GM12878 (cell line): ENCODE results near the gene SYNGR1. TPM values are rescaled to one million over a fixed set of nuclear protein-coding genes. Genes with fewer than 3 reads are reported as not detected.

Experiments used
- ATAC-seq: fragments of 200-7000 bp; cut with Tn5 transposase; 3 replicates; pipeline ENCODE4 v1.9.1; 2020; ENCODE audit warnings: mild to moderate bottlenecking, moderate library complexity
- BruUV-seq: library from RNA; stranded (reverse); fragments of 400-500 nt; replicated peaks from 2 replicates; lab custom pipeline; 2021; lab: Mats Ljungman, UMichigan
- CTCF ChIA-PET: fragments of 300-600 bp; sonication (Branson Sonifier 250); formaldehyde crosslinking; extraction: SDS; loops from one replicate; lab custom pipeline; 2021; ENCODE audit warnings: inconsistent platforms; lab: Yijun Ruan, JAX
- POLR2A ChIA-PET: fragments of 350-600 bp; formaldehyde crosslinking; extraction: SDS; loops from one replicate; lab custom pipeline; 2021; ENCODE audit warnings: inconsistent platforms; lab: Charles Lee
- RAD21 ChIA-PET: fragments of 300-600 bp; sonication (Branson Sonifier 250); formaldehyde crosslinking; loops from one replicate; lab custom pipeline; 2023; ENCODE audit warnings: antibody characterized with exemption; ENCODE audit not compliant: unreplicated experiment; lab: Charles Lee
- SMC1A ChIA-PET: fragments of 300-600 bp; sonication (Branson Sonifier 250); formaldehyde crosslinking; loops from one replicate; lab custom pipeline; 2023; ENCODE audit not compliant: unreplicated experiment, uncharacterized antibody; lab: Charles Lee
- DNase-seq: peaks from one replicate; pipeline ENCODE4 v3.0.0-alpha.2; 2011; ENCODE audit warnings: low read depth, low spot score
- FAIRE-seq: peaks from 3 replicates; lab custom pipeline; 2011; peaks lifted over from hg19 to GRCh38; lab: Jason Lieb, UNC
- H2AFZ ChIP-seq: 2 replicates; pipeline ENCODE4 v1.6.0; 2011; ENCODE audit warnings: low read depth, low read length, control low read depth; ENCODE audit not compliant: control insufficient read depth
- H3K27ac ChIP-seq: 2 replicates; pipeline ENCODE4 v1.5.1; 2011; ENCODE audit warnings: control low read depth; ENCODE audit not compliant: control insufficient read depth, insufficient read depth
- H3K27me3 ChIP-seq, 2 experiments: replicated peaks in 1 of 2; 2 replicates each; pipeline versions ENCODE4 v1.6.0 to v1.6.1; 2011; ENCODE audit warnings: low read length in 1 of 2; ENCODE audit not compliant: control insufficient read depth in 2 of 2, insufficient read depth in 2 of 2
- H3K36me3 ChIP-seq, 2 experiments: 2 replicates each; pipeline ENCODE4 v1.5.1; 2011; ENCODE audit warnings: low read length in 1 of 2; ENCODE audit not compliant: control insufficient read depth in 2 of 2, insufficient read depth in 2 of 2
- H3K4me1 ChIP-seq: 2 replicates; pipeline ENCODE4 v1.6.1; 2011; ENCODE audit warnings: mild to moderate bottlenecking, low read length, moderate library complexity, mixed read lengths; ENCODE audit not compliant: control insufficient read depth, insufficient read depth
- H3K4me2 ChIP-seq: 2 replicates; pipeline ENCODE4 v1.6.0; 2011; ENCODE audit warnings: control low read depth; ENCODE audit not compliant: control insufficient read depth, insufficient read depth
- H3K4me3 ChIP-seq: fragments of 200-600 bp; sonication (generic); 2 replicates; pipeline ENCODE4 v1.5.1; 2016
- H3K79me2 ChIP-seq: 2 replicates; pipeline ENCODE4 v1.6.0; 2011; ENCODE audit warnings: low read length; ENCODE audit not compliant: control insufficient read depth, insufficient read depth
- H3K9ac ChIP-seq: 2 replicates; pipeline ENCODE4 v1.8.0; 2011; ENCODE audit warnings: low read length, control low read depth, mixed read lengths; ENCODE audit not compliant: control insufficient read depth, insufficient read depth
- H3K9me3 ChIP-seq: replicated peaks from 3 replicates; pipeline ENCODE4 v1.5.1; 2011; ENCODE audit warnings: mild to moderate bottlenecking, low read length; ENCODE audit not compliant: control insufficient read depth, insufficient read depth
- H4K20me1 ChIP-seq: 2 replicates; pipeline ENCODE4 v1.6.0; 2011; ENCODE audit not compliant: control insufficient read depth, insufficient read depth
- BRCA1 ChIP-seq: IDR thresholded peaks from 2 replicates; pipeline ENCODE4 v1.6.1; 2011; ENCODE audit warnings: low read depth, low read length, improper control_type of control experiment
- EP300 ChIP-seq, 2 experiments: fragments of 150-350 bp in 1 of 2; IDR thresholded peaks; 2 replicates each; pipeline ENCODE4 v1.6.1; 2011 to 2012; ENCODE audit warnings: low read depth in 2 of 2, low read length in 2 of 2, borderline replicate concordance in 1 of 2, improper control_type of control experiment in 1 of 2, inconsistent platforms in 1 of 2; ENCODE audit not compliant: control insufficient read depth in 1 of 2
- NFYA ChIP-seq: IDR thresholded peaks from 2 replicates; pipeline ENCODE4 v1.6.1; 2011; ENCODE audit warnings: low read depth, mild to moderate bottlenecking, low read length, improper control_type of control experiment, borderline replicate concordance
- NRF1 ChIP-seq: conservative IDR thresholded peaks from 2 replicates; pipeline ENCODE4 v1.6.1; 2011; ENCODE audit warnings: mild to moderate bottlenecking, low read depth, low read length, improper control_type of control experiment
- WGBS: methylation state at CpG from one replicate; pipeline ENCODE4 v1.1.6; 2016; ENCODE audit warnings: low lambda C conversion rate; ENCODE audit not compliant: insufficient replicate concordance, insufficient coverage; ENCODE audit errors: missing lambda C conversion rate; 5-methylcytosine and 5-hydroxymethylcytosine counted together
- in situ Hi-C: fragments of 300-500 bp; cut with MboI; formaldehyde crosslinking; loops from 9 replicates; pipeline ENCODE4 v1.14.3; 2018; ENCODE audit warnings: mixed read lengths
- intact Hi-C: fragments of 100-400 bp; cut with micrococcal nuclease; formaldehyde crosslinking; loops from one replicate; pipeline ENCODE4 v1.14.2; 2022; ENCODE audit not compliant: unreplicated experiment
- polyA plus RNA-seq, 11 experiments: library from polyadenylated mRNA; depleted of rRNA in 4 of 11; unstranded in 6 of 11; stranded (reverse) in 5 of 11; fragments of >200 nt; fragmentation: Nextera tagmentation in 4 of 11; fragmentation: Illumina TruSeq in 1 of 11; extraction: Ambion mirVana in 4 of 11; extraction: Trizol in 1 of 11; gene quantifications; 1 replicate in 1 of 11; 2 replicates in 10 of 11; pipeline versions ENCODE4 v1.2.1 to v1.2.3, GENCODE V29; 2011 to 2016; ENCODE audit warnings: inconsistent platforms in 2 of 11, missing spikeins in 2 of 11, low read depth in 1 of 11
- total RNA-seq, 4 experiments: library from RNA; depleted of rRNA in 3 of 4; stranded (reverse); fragments of >200 nt in 3 of 4; fragmentation: Illumina TruSeq in 1 of 4; extraction: Trizol in 1 of 4; gene quantifications; 2 replicates each; pipeline versions ENCODE4 v1.2.1 to v1.2.3, GENCODE V29; 2013 to 2021
- TF ChIP-seq, protein P1 (sequence below): fragments of 450-650 bp; IDR thresholded peaks from 2 replicates; pipeline ENCODE4 v1.6.1; 2017; ENCODE audit warnings: antibody characterized with exemption, mild to moderate bottlenecking, moderate library complexity
- TF ChIP-seq, protein P2 (sequence below): IDR thresholded peaks from 2 replicates; pipeline ENCODE4 v1.6.1; 2012; ENCODE audit warnings: mild to moderate bottlenecking, low read depth, low read length

SYNGR1 gene
- total and polyA plus RNA-seq, 10 of the 15 experiments (the other 5 are each of a cell fraction or from before 2014, with no cell fraction given) = 0.87 to 9.2 (median 3.5) TPM

DNA sequence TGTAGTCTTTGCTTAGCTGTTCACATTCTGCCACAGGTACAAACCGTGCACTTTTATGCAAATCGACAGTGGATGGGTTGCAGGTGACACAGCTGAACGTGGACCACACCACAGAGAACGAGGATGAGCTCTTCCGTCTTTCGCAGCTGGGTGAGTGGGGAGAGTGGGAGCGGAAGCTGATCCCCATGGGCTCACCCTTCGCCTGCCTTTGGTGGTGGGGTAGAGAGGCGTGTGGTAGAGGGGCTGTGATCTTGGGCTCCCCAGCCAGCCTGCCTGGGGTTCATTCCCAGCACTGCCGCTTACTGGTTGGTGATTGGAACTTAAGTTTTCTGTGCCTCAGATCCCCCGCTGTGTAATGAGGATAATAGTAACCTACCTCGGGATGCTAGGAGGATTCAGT lies 68.9 kb downstream of the SYNGR1 start (continued):
- TF ChIP-seq BRCA1 (no peak), EP300 (IDR thresholded peaks at IDR 0.05; ENCODE audit: borderline replicate concordance in 1 of 2, control insufficient read depth in 1 of 2, low read depth in 2 of 2, low read length in 2 of 2) (no peak), NRF1 (no peak)
- TF ChIP-seq, protein P1, sequence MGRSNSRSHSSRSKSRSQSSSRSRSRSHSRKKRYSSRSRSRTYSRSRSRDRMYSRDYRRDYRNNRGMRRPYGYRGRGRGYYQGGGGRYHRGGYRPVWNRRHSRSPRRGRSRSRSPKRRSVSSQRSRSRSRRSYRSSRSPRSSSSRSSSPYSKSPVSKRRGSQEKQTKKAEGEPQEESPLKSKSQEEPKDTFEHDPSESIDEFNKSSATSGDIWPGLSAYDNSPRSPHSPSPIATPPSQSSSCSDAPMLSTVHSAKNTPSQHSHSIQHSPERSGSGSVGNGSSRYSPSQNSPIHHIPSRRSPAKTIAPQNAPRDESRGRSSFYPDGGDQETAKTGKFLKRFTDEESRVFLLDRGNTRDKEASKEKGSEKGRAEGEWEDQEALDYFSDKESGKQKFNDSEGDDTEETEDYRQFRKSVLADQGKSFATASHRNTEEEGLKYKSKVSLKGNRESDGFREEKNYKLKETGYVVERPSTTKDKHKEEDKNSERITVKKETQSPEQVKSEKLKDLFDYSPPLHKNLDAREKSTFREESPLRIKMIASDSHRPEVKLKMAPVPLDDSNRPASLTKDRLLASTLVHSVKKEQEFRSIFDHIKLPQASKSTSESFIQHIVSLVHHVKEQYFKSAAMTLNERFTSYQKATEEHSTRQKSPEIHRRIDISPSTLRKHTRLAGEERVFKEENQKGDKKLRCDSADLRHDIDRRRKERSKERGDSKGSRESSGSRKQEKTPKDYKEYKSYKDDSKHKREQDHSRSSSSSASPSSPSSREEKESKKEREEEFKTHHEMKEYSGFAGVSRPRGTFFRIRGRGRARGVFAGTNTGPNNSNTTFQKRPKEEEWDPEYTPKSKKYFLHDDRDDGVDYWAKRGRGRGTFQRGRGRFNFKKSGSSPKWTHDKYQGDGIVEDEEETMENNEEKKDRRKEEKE = no peak
- TF ChIP-seq, protein P2, sequence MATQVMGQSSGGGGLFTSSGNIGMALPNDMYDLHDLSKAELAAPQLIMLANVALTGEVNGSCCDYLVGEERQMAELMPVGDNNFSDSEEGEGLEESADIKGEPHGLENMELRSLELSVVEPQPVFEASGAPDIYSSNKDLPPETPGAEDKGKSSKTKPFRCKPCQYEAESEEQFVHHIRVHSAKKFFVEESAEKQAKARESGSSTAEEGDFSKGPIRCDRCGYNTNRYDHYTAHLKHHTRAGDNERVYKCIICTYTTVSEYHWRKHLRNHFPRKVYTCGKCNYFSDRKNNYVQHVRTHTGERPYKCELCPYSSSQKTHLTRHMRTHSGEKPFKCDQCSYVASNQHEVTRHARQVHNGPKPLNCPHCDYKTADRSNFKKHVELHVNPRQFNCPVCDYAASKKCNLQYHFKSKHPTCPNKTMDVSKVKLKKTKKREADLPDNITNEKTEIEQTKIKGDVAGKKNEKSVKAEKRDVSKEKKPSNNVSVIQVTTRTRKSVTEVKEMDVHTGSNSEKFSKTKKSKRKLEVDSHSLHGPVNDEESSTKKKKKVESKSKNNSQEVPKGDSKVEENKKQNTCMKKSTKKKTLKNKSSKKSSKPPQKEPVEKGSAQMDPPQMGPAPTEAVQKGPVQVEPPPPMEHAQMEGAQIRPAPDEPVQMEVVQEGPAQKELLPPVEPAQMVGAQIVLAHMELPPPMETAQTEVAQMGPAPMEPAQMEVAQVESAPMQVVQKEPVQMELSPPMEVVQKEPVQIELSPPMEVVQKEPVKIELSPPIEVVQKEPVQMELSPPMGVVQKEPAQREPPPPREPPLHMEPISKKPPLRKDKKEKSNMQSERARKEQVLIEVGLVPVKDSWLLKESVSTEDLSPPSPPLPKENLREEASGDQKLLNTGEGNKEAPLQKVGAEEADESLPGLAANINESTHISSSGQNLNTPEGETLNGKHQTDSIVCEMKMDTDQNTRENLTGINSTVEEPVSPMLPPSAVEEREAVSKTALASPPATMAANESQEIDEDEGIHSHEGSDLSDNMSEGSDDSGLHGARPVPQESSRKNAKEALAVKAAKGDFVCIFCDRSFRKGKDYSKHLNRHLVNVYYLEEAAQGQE = no peak
- TF ChIP-seq, all 136 proteins: peak for 0

DNA sequence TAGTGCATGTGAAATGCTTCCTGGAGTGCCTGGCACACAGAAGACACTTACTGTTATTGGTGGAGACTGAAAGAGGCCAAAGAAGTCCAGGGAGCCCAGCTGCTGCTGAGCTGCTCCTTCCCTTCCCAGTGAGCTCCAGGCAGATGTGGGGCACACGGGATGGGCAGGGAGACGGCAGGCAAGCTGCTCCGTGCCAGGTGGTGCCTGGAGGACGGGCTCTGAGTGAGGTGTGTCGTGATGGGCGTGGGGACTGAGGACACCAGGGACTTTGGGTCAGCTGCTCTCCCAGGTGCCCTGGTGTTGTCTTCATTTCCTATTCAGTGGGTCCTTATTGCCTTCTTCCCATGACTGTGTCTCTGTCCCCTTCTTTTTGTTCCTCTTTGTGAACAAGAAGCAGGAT lies 69.3 kb downstream of the SYNGR1 start:
- ChIA-PET RAD21 (no interaction called here), POLR2A (no interaction called here)
- H3K36me3 ChIP-seq = peaks cover 7 to 13% of the 10 kb centered on the region in 2 experiments; a peak in 3 of 4 replicates

More for the DNA sequence above, 69.3 kb downstream of the SYNGR1 start:
- Histone ChIP-seq H4K20me1 (no peaks in the 10 kb centered on the region), H3K9ac (no peak overlapping the region), H3K4me3 (no peak overlapping the region), H2AFZ (no peak overlapping the region), H3K27me3 (no peaks in the 10 kb centered on the region), H3K9me3 (no peaks in the 10 kb centered on the region), H3K79me2 (no peaks in the 10 kb centered on the region; the same call in 1 of the 2 replicates), H3K4me1 (no peaks in the 10 kb centered on the region), H3K4me2 (no peak overlapping the region), H3K27ac (no peak overlapping the region)
- ATAC-seq = no peak
- DNase-seq = no peak
- no peak for FAIRE-seq
- intact Hi-C loops (no loop called here), in situ Hi-C loops (no loop called here)
- no peak for TF ChIP-seq NFYA
- CTCF ChIA-PET = no interaction called here
- SMC1A ChIA-PET = no interaction called here
- BruUV-seq = no TSS peak
- WGBS = 94% methylated on average over 6 of the region's 6 CpGs
